Ectodermal cell (in vitro differentiated cells): ENCODE measurements around the gene PRKCH.

ENCODE experiments used
- H3K27ac ChIP-seq: 2 replicates; pipeline ENCODE4 v1.7.0; 2013; ENCODE audit warnings: mild to moderate bottlenecking, low read depth, low read length; ENCODE audit not compliant: insufficient read depth, poor library complexity, severe bottlenecking
- H3K27me3 ChIP-seq: 2 replicates; pipeline ENCODE4 v1.7.0; 2013; ENCODE audit warnings: mild to moderate bottlenecking, low read length; ENCODE audit not compliant: insufficient read depth, control insufficient read depth, poor library complexity, severe bottlenecking
- H3K36me3 ChIP-seq: one replicate; pipeline ENCODE4 v1.7.0; 2013; ENCODE audit warnings: low read length; ENCODE audit not compliant: control insufficient read depth, insufficient read depth
- H3K4me1 ChIP-seq: one replicate; pipeline ENCODE4 v1.7.0; 2013; ENCODE audit warnings: low read length; ENCODE audit not compliant: control insufficient read depth, insufficient read depth
- H3K4me3 ChIP-seq: 2 replicates; pipeline ENCODE4 v1.7.0; 2013; ENCODE audit warnings: low read depth, low read length, control low read depth; ENCODE audit not compliant: insufficient read depth
- H3K9me3 ChIP-seq: 2 replicates; pipeline ENCODE4 v1.7.0; 2013; ENCODE audit warnings: mild to moderate bottlenecking, low read length, moderate library complexity; ENCODE audit not compliant: control insufficient read depth
- WGBS, 2 experiments: methylation state at CpG; one replicate each; pipeline ENCODE4 v1.1.7; 2013; ENCODE audit warnings: missing lambda C conversion rate in 2 of 2; 5-methylcytosine and 5-hydroxymethylcytosine counted together

Gene PRKCH

DNA sequence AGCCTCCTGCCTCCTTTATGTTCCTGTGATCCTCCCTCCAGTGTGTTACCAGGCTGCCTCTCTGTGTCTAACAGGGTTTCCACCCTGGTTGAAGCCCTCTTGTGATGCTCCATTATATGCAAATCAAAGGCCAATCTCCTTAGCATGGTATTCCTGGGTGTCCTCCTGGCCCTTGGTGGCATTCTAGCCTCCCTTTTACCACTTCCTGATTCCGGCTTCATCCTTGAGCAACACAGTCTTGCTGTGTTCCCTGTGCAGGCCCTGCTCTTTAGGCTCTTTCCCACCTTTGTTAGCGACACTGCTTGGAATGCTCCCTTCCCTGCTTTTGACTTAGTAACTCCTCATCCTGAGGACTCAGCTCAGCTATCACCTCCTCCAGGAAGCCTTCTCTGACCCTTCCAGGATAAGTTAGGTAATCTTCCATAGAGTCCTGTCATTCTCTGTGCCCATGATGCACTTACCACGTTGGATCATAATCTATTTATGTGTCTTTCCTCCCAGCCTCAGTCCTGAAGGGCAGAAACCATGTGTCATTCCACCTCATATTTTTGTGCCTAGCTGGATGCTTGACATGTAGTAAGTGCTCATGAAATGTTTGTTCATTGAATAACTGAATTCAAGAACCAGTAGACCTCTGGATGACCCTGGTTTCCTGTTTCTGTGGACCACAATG is 37.3 kb downstream of the PRKCH start:
- no peaks in the 10 kb centered on the region for H3K36me3 ChIP-seq
- no peaks in the 10 kb centered on the region for H3K27me3 ChIP-seq
- H3K4me1 ChIP-seq: no peaks in the 10 kb centered on the region
- no peak overlapping the region for H3K27ac ChIP-seq
- 90% methylated on average over 3 of the region's 3 CpGs for WGBS, 2 experiments
- H3K4me3 ChIP-seq: no peak overlapping the region
- H3K9me3 ChIP-seq: no peaks in the 10 kb centered on the region

DNA sequence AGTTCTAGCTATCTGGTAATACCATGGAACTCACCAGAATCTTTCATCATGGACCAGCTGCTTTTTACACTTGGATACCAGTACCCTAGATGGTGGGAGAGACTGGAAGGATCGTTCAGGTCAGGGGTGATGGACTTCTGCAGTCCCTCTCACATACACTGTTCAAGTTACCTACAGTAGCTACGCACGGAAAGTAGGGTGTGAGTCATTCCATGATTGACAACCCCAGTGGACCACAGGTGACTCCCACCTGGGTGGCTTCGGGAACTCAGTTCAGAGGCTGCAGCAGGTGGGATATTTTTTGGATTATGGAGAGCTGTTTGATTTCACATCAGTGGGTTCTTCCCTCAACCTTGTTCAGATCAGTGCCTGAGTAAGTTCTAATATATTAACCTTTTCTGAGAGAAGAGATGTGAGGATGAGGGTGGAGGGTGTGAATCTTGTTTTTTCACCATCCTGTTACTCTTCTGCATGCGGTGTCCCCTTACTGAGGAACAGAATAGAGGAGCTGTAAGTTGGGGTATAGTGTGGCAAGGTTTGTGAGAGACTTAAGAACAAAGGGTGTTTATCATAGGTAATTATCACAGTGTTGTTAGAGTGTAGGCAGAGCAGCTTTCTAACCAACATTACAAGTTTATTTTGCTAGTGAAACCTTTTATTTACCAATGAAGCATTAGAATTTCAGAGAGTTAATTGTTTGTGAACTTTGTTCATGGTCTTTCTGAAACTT is 39.6 kb downstream of the PRKCH start:
- H3K27ac ChIP-seq: no peak overlapping the region
- no peaks in the 10 kb centered on the region for H3K27me3 ChIP-seq
- H3K4me3 ChIP-seq: no peak overlapping the region
- H3K36me3 ChIP-seq: no peaks in the 10 kb centered on the region
- H3K4me1 ChIP-seq: no peaks in the 10 kb centered on the region
- no peaks in the 10 kb centered on the region for H3K9me3 ChIP-seq
- WGBS, 2 experiments: 94% methylated on average over 5 of the region's 5 CpGs

DNA sequence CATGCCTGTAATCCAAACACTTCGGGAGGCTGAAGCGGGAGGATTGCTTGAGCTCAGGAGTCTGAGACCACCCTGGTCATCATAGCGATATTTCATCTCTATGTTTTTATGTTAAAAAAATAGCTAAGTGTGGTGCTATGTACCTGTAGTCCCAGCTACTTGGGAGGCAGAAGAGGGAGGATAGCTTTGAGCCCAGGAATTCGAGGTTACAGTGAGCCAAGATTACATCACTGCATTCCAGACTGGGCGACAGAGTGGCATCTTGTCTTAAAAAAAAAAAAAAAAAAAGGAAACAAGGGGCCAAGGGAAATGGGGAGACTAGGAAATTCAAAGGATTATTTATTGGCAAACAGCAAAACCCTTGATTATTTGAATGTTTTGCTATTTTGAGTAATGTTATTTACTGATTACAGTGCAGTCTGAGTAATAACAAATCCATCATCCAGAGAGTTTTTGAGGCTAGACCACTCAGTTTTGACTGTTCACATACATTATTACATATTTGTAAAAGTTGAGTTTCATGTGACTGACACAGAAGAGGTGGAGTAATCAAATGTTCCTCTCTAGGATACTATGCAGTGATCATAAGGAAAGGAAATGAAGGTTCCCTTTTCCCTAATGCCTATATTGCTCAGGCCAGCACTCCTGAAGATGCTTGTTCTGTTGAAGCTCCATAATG is 40.8 kb downstream of the PRKCH start:
- WGBS, 2 experiments: 93 to 94% methylated on average over 5 of the region's 5 CpGs
- H3K27me3 ChIP-seq: no peaks in the 10 kb centered on the region
- H3K4me3 ChIP-seq: no peak overlapping the region
- H3K36me3 ChIP-seq: no peaks in the 10 kb centered on the region
- no peaks in the 10 kb centered on the region for H3K4me1 ChIP-seq
- no peak overlapping the region for H3K27ac ChIP-seq
- H3K9me3 ChIP-seq: no peaks in the 10 kb centered on the region

DNA sequence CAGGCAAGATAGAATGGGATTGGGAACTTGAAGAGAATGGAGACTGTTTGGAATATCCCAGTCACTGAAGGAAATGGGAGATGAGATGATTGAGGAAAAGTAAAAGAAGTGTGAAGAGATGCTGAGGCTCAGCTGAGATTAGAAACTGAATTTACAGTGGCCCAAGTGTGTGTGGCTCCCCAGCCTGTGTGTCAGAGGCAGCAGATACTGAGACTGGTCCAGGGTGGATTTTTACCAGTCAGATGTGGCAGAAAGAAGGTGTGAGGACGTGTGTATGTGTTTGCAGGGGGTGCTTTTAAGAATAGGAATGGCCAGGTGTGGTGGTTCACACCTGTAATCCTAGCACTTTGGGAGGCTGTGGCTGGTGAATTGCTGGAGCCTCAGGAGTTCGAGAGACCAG is 42.9 kb downstream of the PRKCH start:
- Histone ChIP-seq H3K4me3 (no peak overlapping the region), H3K9me3 (no peaks in the 10 kb centered on the region), H3K4me1 (no peaks in the 10 kb centered on the region), H3K36me3 (no peaks in the 10 kb centered on the region), H3K27ac (no peak overlapping the region), H3K27me3 (no peaks in the 10 kb centered on the region)
- 74 to 87% methylated on average over 2 of the region's 2 CpGs for WGBS, 2 experiments

DNA sequence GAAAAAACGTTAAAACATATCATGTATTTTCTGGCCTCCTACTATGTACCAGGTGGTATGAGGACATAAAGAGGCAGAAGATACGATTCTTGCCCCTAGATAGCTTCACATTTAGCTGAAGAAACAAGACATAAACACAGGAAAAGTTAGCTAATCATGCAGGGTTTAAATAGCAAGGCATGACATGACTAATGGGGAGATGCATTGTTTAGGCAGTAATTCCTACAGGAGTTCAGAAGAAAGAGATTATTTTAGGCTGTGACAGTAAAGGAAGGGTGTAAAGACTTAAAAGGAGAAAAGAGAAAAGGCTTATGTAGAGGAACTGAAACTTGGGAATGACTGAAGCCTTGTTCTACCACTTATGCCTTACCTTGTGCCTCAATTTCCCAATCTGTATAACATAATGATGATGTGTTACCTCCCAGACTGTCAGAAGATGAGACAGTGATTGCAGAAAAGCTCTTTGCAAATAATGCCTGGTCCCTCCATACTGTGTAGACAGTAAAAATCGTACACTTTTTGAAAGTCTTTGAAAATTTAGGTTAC is 44.4 kb downstream of the PRKCH start:
- WGBS, 2 experiments: 87 to 88% methylated on average over 3 of the region's 3 CpGs
- H3K9me3 ChIP-seq: no peaks in the 10 kb centered on the region
- H3K36me3 ChIP-seq: no peaks in the 10 kb centered on the region
- no peak overlapping the region for H3K27ac ChIP-seq
- no peaks in the 10 kb centered on the region for H3K27me3 ChIP-seq
- H3K4me3 ChIP-seq: no peak overlapping the region
- H3K4me1 ChIP-seq: no peaks in the 10 kb centered on the region

DNA sequence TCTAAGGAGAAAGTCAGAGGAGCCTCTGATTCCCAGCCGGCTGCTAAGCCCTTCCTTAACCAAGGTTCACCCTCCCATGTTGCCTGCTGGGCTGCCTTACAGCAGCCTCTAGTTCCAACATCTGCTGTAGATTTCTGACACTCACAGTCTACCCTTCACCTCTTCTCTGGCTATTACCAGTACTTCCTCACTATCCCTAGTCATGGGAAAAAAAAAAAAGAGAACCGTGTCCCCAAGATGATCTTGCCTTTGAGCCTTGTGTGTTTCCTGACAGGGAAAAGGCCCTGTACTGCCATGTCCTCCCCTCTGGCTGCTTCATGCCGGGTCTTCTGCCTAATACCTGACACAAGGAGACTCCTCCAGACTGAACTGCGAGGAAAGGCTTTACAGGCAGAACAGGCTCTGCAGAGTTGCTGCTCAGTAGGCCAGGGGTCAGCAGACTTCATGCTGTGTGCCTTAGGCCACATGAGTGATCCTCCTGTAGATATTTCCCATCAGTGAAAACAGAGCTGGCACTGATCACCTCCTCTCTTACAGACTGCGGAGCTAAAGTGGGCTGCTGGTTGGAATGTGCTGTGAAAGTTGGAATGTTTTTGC is 46.8 kb downstream of the PRKCH start:
- no peaks in the 10 kb centered on the region for H3K4me1 ChIP-seq
- no peaks in the 10 kb centered on the region for H3K9me3 ChIP-seq
- no peaks in the 10 kb centered on the region for H3K36me3 ChIP-seq
- no peak overlapping the region for H3K4me3 ChIP-seq
- WGBS, 2 experiments: 77 to 82% methylated on average over 4 to 5 of the region's 5 CpGs
- no peak overlapping the region for H3K27ac ChIP-seq
- H3K27me3 ChIP-seq: no peaks in the 10 kb centered on the region

DNA sequence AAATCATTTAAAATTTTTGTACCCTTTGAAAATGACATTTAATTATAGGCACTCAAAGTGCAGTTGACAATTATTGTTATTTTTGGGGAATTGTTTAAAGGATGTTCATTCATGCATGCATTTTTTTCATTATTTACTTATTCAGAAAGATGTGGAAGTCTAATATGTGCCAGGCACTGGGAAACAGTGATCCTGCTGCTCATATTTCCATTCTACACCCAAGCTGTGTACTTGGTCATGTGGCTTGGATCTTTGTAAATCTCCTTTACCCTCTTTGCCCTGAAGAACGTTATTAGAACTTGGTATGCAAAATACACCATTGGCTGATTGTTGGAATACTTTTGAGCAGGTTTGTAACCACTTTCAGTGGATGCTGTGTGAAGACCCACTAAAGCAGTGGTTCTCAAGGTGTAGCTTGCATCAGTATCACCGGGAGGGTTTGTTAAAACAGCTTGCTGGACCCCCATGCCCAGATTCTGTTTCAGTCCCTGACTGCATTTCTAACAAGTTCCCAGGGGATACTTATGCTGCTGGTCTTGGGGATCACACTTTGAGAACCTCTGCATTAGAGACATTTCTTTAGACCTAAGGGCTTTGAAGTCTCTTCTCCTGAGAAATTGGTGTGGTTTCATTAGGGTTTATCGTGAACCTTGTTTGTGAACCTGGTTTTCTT is 47.5 kb downstream of the PRKCH start:
- H3K27ac ChIP-seq: no peak overlapping the region
- H3K4me1 ChIP-seq: no peaks in the 10 kb centered on the region
- no peak overlapping the region for H3K4me3 ChIP-seq
- 88 to 90% methylated on average over 3 of the region's 3 CpGs for WGBS, 2 experiments
- no peaks in the 10 kb centered on the region for H3K27me3 ChIP-seq
- no peaks in the 10 kb centered on the region for H3K36me3 ChIP-seq
- no peaks in the 10 kb centered on the region for H3K9me3 ChIP-seq

DNA sequence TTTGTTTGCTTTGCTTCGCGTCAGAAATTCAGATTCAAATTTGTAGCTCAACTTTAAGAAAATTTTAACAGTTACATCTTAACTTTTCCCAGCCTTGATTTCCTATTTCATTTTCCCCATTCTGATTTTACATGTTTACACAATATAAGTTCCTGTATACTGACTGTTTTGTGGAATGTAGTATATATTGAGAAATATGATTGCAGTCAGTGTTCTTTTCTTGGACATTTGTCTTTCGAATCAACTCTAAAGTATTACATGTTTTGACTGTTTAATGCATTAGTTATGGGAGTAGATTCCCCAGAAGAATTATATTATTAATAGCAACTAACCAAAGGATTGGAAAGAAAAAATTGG is 48.1 kb downstream of the PRKCH start:
- 91 to 92% methylated on average over 2 to 3 of the region's 3 CpGs for WGBS, 2 experiments
- Histone ChIP-seq H3K9me3 (no peaks in the 10 kb centered on the region), H3K4me3 (no peak overlapping the region), H3K27me3 (no peaks in the 10 kb centered on the region), H3K36me3 (no peaks in the 10 kb centered on the region), H3K27ac (no peak overlapping the region), H3K4me1 (no peaks in the 10 kb centered on the region)

DNA sequence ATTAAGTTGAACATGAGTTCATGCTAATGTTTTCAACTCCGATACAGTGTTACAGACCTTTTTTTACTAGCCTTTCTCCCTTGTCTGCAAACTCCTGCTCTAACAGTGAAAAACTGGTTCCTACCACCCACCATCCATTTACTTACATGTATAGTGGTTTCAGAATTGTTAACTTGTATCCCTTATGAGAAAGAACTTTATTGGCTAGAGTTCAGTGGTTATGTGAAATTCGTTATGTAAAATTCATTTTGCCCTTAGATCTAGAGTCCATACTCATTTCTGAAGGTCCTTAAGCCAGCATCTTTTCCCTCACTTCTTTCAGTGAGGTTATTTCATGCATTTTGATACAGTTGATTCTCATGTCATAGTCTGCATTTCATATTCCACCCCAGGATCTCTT is 51.0 kb downstream of the PRKCH start:
- no peaks in the 10 kb centered on the region for H3K4me1 ChIP-seq
- no peaks in the 10 kb centered on the region for H3K36me3 ChIP-seq
- no peaks in the 10 kb centered on the region for H3K9me3 ChIP-seq
- WGBS, 2 experiments: 90 to 94% methylated on average over 2 of the region's 2 CpGs
- H3K27me3 ChIP-seq: no peaks in the 10 kb centered on the region
- H3K4me3 ChIP-seq: no peak overlapping the region
- no peak overlapping the region for H3K27ac ChIP-seq
